H1 (cell line): ENCODE measurements around the gene CMTM2. TPM values are rescaled to one million over a fixed set of nuclear protein-coding genes. Genes with fewer than 3 reads are reported as not detected.

Source experiments
- CTCF ChIA-PET: fragments of 300-600 bp; sonication (Branson Sonifier 250); formaldehyde crosslinking; loops from one replicate; lab custom pipeline; 2021; ENCODE audit not compliant: partially characterized antibody; lab: Charles Lee
- POLR2A ChIA-PET: fragments of 300-600 bp; sonication (Branson Sonifier 250); formaldehyde crosslinking; loops from one replicate; lab custom pipeline; 2021; ENCODE audit warnings: inconsistent platforms; ENCODE audit not compliant: partially characterized antibody; lab: Charles Lee
- DNase-seq, 2 experiments: peaks; one replicate each; pipeline versions ENCODE4 v3.0.0 to v3.0.0-alpha.2; 2010 to 2022; ENCODE audit warnings: low spot score in 2 of 2, low read depth in 1 of 2, mixed read lengths in 1 of 2
- FAIRE-seq: peaks from 2 replicates; lab custom pipeline; 2011; peaks lifted over from hg19 to GRCh38; lab: Jason Lieb, UNC
- H2AFZ ChIP-seq: 2 replicates; pipeline ENCODE4 v1.8.1; 2012; ENCODE audit warnings: low read length, inconsistent platforms
- H2AK5ac ChIP-seq: 2 replicates; pipeline ENCODE4 v1.6.1; 2013; ENCODE audit warnings: low read depth, low read length
- H2BK120ac ChIP-seq: replicated peaks from 2 replicates; pipeline ENCODE3; 2013; ENCODE audit warnings: low read depth, low read length, inconsistent platforms
- H2BK12ac ChIP-seq: 2 replicates; pipeline ENCODE4 v1.6.1; 2013; ENCODE audit warnings: low read depth, low read length
- H2BK15ac ChIP-seq: 2 replicates; pipeline ENCODE4 v1.6.1; 2013; ENCODE audit warnings: low read length
- H2BK20ac ChIP-seq: 2 replicates; pipeline ENCODE4 v1.6.1; 2013; ENCODE audit warnings: low read length
- H2BK5ac ChIP-seq: 2 replicates; pipeline ENCODE4 v1.6.1; 2013; ENCODE audit warnings: low read depth, low read length
- H3K14ac ChIP-seq: 2 replicates; pipeline ENCODE4 v1.6.1; 2013; ENCODE audit warnings: inconsistent platforms; ENCODE audit not compliant: insufficient read length
- H3K18ac ChIP-seq: 2 replicates; pipeline ENCODE4 v1.6.1; 2013; ENCODE audit warnings: low read length; ENCODE audit errors: extremely low read depth
- H3K23ac ChIP-seq: 2 replicates; pipeline ENCODE4 v1.6.1; 2013; ENCODE audit warnings: inconsistent platforms; ENCODE audit not compliant: insufficient read length
- H3K23me2 ChIP-seq: 2 replicates; pipeline ENCODE4 v1.6.1; 2013; ENCODE audit warnings: low read depth, low read length
- H3K27ac ChIP-seq: 2 replicates; pipeline ENCODE4 v1.6.1; 2011; ENCODE audit warnings: low read depth, low read length, inconsistent platforms
- H3K27me3 ChIP-seq, 4 experiments: replicated peaks in 1 of 4; 1 replicate in 1 of 4; 2 replicates in 3 of 4; pipeline versions ENCODE4 v1.6.1 to v1.8.1; 2011 to 2013; ENCODE audit warnings: low read length in 3 of 4, mild to moderate bottlenecking in 3 of 4, inconsistent platforms in 2 of 4, mixed read lengths in 2 of 4, moderate library complexity in 1 of 4; ENCODE audit not compliant: control insufficient read depth in 3 of 4, insufficient read depth in 3 of 4; ENCODE audit errors: extremely low read depth in 1 of 4
- H3K36me3 ChIP-seq, 4 experiments: 2 replicates each; pipeline versions ENCODE4 v1.6.1 to v1.8.1; 2011 to 2013; ENCODE audit warnings: mild to moderate bottlenecking in 4 of 4, low read length in 3 of 4, moderate library complexity in 2 of 4, control low read depth in 1 of 4, inconsistent platforms in 1 of 4; ENCODE audit not compliant: insufficient read depth in 4 of 4, control insufficient read depth in 2 of 4
- H3K4ac ChIP-seq: replicated peaks from 2 replicates; pipeline ENCODE3; 2013; ENCODE audit warnings: low read length, low read depth, mixed read lengths, inconsistent platforms; ENCODE audit not compliant: insufficient read length
- H3K4me1 ChIP-seq, 4 experiments: replicated peaks in 1 of 4; 1 replicate in 1 of 4; 2 replicates in 3 of 4; pipeline versions ENCODE4 v1.6.1 to v1.8.1; 2011 to 2013; ENCODE audit warnings: low read length in 3 of 4, inconsistent platforms in 2 of 4, mixed read lengths in 1 of 4; ENCODE audit not compliant: insufficient read depth in 4 of 4, control insufficient read depth in 3 of 4
- H3K4me2 ChIP-seq, 2 experiments: 2 replicates each; pipeline versions ENCODE4 v1.6.1 to v1.8.1; 2011 to 2013; ENCODE audit warnings: low read depth in 2 of 2, low read length in 2 of 2, control low read depth in 1 of 2, inconsistent platforms in 1 of 2, mild to moderate bottlenecking in 1 of 2; ENCODE audit not compliant: insufficient read depth in 1 of 2
- H3K4me3 ChIP-seq, 4 experiments: fragments of 200-600, 300-600 bp in 1 of 4; sonication (generic), shearing (Covaris generic), sonication (Bioruptor Twin) in 1 of 4; 2 replicates each; pipeline versions ENCODE4 v1.5.1 to v1.8.1; 2011 to 2016; ENCODE audit warnings: low read length in 4 of 4, low read depth in 3 of 4, control low read depth in 2 of 4, inconsistent platforms in 2 of 4, mild to moderate bottlenecking in 2 of 4, mixed read lengths in 1 of 4, moderate library complexity in 1 of 4; ENCODE audit not compliant: insufficient read depth in 2 of 4; ENCODE audit errors: extremely low read depth in 1 of 4
- H3K56ac ChIP-seq: replicated peaks from 2 replicates; pipeline ENCODE3; 2013; ENCODE audit warnings: low read depth, mild to moderate bottlenecking, mixed read lengths, low read length, inconsistent platforms; ENCODE audit not compliant: insufficient read length
- H3K79me1 ChIP-seq: 2 replicates; pipeline ENCODE4 v1.6.1; 2013; ENCODE audit warnings: low read depth, low read length, control low read depth
- H3K79me2 ChIP-seq, 2 experiments: 2 replicates each; pipeline versions ENCODE4 v1.6.1 to v1.8.1; 2012 to 2013; ENCODE audit warnings: low read length in 2 of 2, mild to moderate bottlenecking in 2 of 2, inconsistent platforms in 1 of 2; ENCODE audit not compliant: insufficient read depth in 2 of 2, control insufficient read depth in 1 of 2
- H3K9ac ChIP-seq, 4 experiments: replicated peaks in 1 of 4; 1 replicate in 1 of 4; 2 replicates in 3 of 4; pipeline versions ENCODE4 v1.6.1 to v1.8.1; 2011 to 2013; ENCODE audit warnings: low read depth in 3 of 4, low read length in 3 of 4, control low read depth in 2 of 4, mild to moderate bottlenecking in 2 of 4, moderate library complexity in 2 of 4, inconsistent platforms in 1 of 4; ENCODE audit errors: extremely low read depth in 1 of 4
- H3K9me3 ChIP-seq, 2 experiments: 2 replicates each; pipeline versions ENCODE4 v1.6.1 to v1.8.1; 2012 to 2013; ENCODE audit warnings: mild to moderate bottlenecking in 2 of 2, moderate library complexity in 2 of 2, control low read depth in 1 of 2, inconsistent platforms in 1 of 2, low read depth in 1 of 2, low read length in 1 of 2, mixed read lengths in 1 of 2; ENCODE audit not compliant: insufficient read depth in 2 of 2
- H4K20me1 ChIP-seq, 2 experiments: replicated peaks in 1 of 2; 2 replicates each; pipeline versions ENCODE3 to v1.8.1; 2011 to 2013; ENCODE audit warnings: inconsistent platforms in 2 of 2, low read length in 2 of 2, mild to moderate bottlenecking in 1 of 2; ENCODE audit not compliant: insufficient read depth in 2 of 2, control insufficient read depth in 1 of 2
- H4K5ac ChIP-seq: 2 replicates; pipeline ENCODE4 v1.6.1; 2013; ENCODE audit warnings: low read length, low read depth, mixed read lengths, inconsistent platforms; ENCODE audit not compliant: insufficient read length
- H4K8ac ChIP-seq: 2 replicates; pipeline ENCODE4 v1.8.0; 2013; ENCODE audit warnings: mild to moderate bottlenecking, moderate library complexity, low read length, inconsistent platforms; ENCODE audit not compliant: insufficient read depth; ENCODE audit errors: extremely low read depth
- H4K91ac ChIP-seq: replicated peaks from 2 replicates; pipeline ENCODE3; 2013; ENCODE audit warnings: low read length, mixed read lengths, inconsistent platforms; ENCODE audit not compliant: insufficient read length
- BRCA1 ChIP-seq: IDR thresholded peaks from 2 replicates; pipeline ENCODE4 v1.6.1; 2012; ENCODE audit warnings: low read depth, low read length, improper control_type of control experiment
- CBX5 ChIP-seq: fragments of 300-800, 300-1000 bp; sonication (generic); IDR thresholded peaks from 2 replicates; pipeline ENCODE4 v1.7.1; 2016; ENCODE audit warnings: antibody characterized with exemption, low read length, low read depth
- CHD2 ChIP-seq: IDR thresholded peaks from 2 replicates; pipeline ENCODE4 v1.6.1; 2012; ENCODE audit warnings: low read length, improper control_type of control experiment
- EZH2 ChIP-seq: fragments of 200-600 bp; sonication (generic); IDR thresholded peaks from 2 replicates; pipeline ENCODE4 v1.7.1; 2012; ENCODE audit warnings: low read depth, mild to moderate bottlenecking, moderate library complexity, low read length, inconsistent platforms; ENCODE audit not compliant: severe bottlenecking
- GTF2F1 ChIP-seq: IDR thresholded peaks from 2 replicates; pipeline ENCODE4 v1.6.1; 2012; ENCODE audit warnings: low read depth, low read length, improper control_type of control experiment, borderline replicate concordance
- KDM1A ChIP-seq: fragments of 200-600, 300-600 bp; sonication (generic); IDR thresholded peaks from 2 replicates; pipeline ENCODE4 v1.7.1; 2016; ENCODE audit warnings: mild to moderate bottlenecking, low read length, borderline replicate concordance
- MAFK ChIP-seq: IDR thresholded peaks from 2 replicates; pipeline ENCODE4 v1.6.1; 2012; ENCODE audit warnings: low read depth, mild to moderate bottlenecking, improper control_type of control experiment, low read length
- RBBP5 ChIP-seq: IDR thresholded peaks from 2 replicates; pipeline ENCODE4 v1.7.1; 2012; ENCODE audit warnings: low read depth, mild to moderate bottlenecking, inconsistent platforms, low read length, moderate library complexity, borderline replicate concordance
- SP1 ChIP-seq: IDR thresholded peaks from 2 replicates; pipeline ENCODE4 v1.6.1; 2011; ENCODE audit warnings: low read depth, low read length
- SP2 ChIP-seq: IDR thresholded peaks from 2 replicates; pipeline ENCODE4 v1.6.1; 2012; ENCODE audit warnings: mild to moderate bottlenecking, low read length, inconsistent platforms
- YY1 ChIP-seq: IDR thresholded peaks from 2 replicates; pipeline ENCODE4 v1.6.1; 2011; ENCODE audit warnings: low read depth, mild to moderate bottlenecking, low read length
- WGBS, 2 experiments: shearing (Covaris generic) in 1 of 2; methylation state at CpG; one replicate each; pipeline versions ENCODE4 v1.1.6 to v1.1.7; 2013 to 2015; ENCODE audit warnings: low lambda C conversion rate in 2 of 2, mixed read lengths in 2 of 2, inconsistent platforms in 1 of 2, low coverage in 1 of 2, missing lambda C conversion rate in 1 of 2; ENCODE audit not compliant: insufficient replicate concordance in 2 of 2, insufficient coverage in 1 of 2, insufficient read length in 1 of 2; ENCODE audit errors: extremely low coverage in 1 of 2, missing lambda C conversion rate in 1 of 2; 5-methylcytosine and 5-hydroxymethylcytosine counted together
- polyA plus RNA-seq, 7 experiments: library from polyadenylated mRNA; depleted of rRNA in 3 of 7; stranded (reverse) in 5 of 7; unstranded in 2 of 7; fragments of >200 nt in 5 of 7; fragments of 200-250 nt in 2 of 7; gene quantifications; 1 replicate in 5 of 7; 2 replicates in 1 of 7; 4 replicates in 1 of 7; pipeline versions ENCODE4 v1.2.1 to v1.2.3, GENCODE V29; 2011 to 2013; ENCODE audit warnings: missing spikeins in 2 of 7, mixed read lengths in 2 of 7
- total RNA-seq: library from RNA; stranded (reverse); fragmentation: NEBNext Ultra II Directional; extraction: Animal tissue kit (Norgen Biotek cat#: 25700); gene quantifications from 2 replicates; pipeline ENCODE4 v1.2.1, GENCODE V29; 2021
- TF ChIP-seq, protein P1 (sequence below): IDR thresholded peaks from 2 replicates; pipeline ENCODE4 v1.6.1; 2012; ENCODE audit warnings: low read length, inconsistent platforms

Gene CMTM2
- total and polyA plus RNA-seq, 2 of the 8 experiments (the other 6 are each of a cell fraction or from before 2014, with no cell fraction given): not detected

DNA sequence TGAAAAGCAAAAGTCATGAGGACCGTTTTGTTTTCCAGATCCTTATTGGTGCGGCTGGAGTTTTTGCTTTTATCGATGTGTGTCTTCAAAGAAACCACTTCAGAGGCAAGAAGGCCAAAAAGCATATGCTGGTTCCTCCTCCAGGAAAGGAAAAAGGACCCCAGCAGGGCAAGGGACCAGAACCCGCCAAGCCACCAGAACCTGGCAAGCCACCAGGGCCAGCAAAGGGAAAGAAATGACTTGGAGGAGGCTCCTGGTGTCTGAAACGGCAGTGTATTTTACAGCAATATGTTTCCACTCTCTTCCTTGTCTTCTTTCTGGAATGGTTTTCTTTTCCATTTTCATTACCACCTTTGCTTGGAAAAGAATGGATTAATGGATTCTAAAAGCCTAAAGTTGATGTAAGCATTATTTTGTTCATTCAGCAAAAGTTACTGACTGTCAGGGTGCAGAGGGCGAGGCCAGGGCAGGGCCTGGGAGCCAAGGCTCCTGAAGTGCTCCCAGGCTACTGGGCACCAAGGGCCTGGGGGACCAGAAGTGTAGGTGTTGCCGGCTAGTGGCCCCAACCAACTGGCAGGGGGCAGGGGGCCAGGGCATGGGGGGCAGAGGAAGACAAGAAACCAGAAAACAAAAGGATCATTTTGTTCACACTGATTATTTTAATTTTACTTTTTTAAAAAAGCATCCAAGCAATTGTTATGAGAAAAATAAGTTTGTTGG, 8.8 kb downstream of the CMTM2 start:
- Histone ChIP-seq H2AK5ac (no peak overlapping the region), H2BK12ac (no peak overlapping the region), H3K4me3 (no peak overlapping the region), H3K79me1 (no peaks in the 10 kb centered on the region), H3K23ac (no peak overlapping the region), H4K20me1 (no peaks in the 10 kb centered on the region), H3K27ac (no peak overlapping the region), H3K27me3 (no peaks in the 10 kb centered on the region), H3K4ac (no peak overlapping the region), H2BK120ac (no peak overlapping the region), H3K36me3 (no peaks in the 10 kb centered on the region), H3K9me3 (no peaks in the 10 kb centered on the region), H3K18ac (no peak overlapping the region), H2AFZ (no peak overlapping the region), H3K23me2 (no peaks in the 10 kb centered on the region), H3K4me2 (no peak overlapping the region), H3K56ac (no peak overlapping the region), H3K79me2 (no peaks in the 10 kb centered on the region), H3K14ac (no peak overlapping the region), H4K91ac (no peak overlapping the region), H3K9ac (no peak overlapping the region), H2BK15ac (no peak overlapping the region), H4K8ac (no peak overlapping the region), H4K5ac (no peak overlapping the region), H2BK20ac (no peak overlapping the region), H3K4me1 (no peaks in the 10 kb centered on the region), H2BK5ac (no peak overlapping the region)
- WGBS, 2 experiments: 92% methylated on average over 7 of the region's 7 CpGs; no CpG with 5 or more reads in 1 of the 2 experiments
- POLR2A ChIA-PET: no interaction called here
- DNase-seq (no peak), FAIRE-seq (no peak)
- CTCF ChIA-PET: interaction anchor here (0.6 to 1.9 kb wide), 5 partner anchors 37 to 130 kb away, joined by 3 to 12 read pairs (median 3); no protein-coding TSS in a partner anchor
- TF ChIP-seq BRCA1 (no peak), CBX5 (no peak), EZH2 (no peak), YY1 (no peak), MAFK (no peak), RBBP5 (no peak), SP1 (no peak), GTF2F1 (no peak), SP2 (no peak), CHD2 (no peak), KDM1A (no peak)
- TF ChIP-seq, protein P1, sequence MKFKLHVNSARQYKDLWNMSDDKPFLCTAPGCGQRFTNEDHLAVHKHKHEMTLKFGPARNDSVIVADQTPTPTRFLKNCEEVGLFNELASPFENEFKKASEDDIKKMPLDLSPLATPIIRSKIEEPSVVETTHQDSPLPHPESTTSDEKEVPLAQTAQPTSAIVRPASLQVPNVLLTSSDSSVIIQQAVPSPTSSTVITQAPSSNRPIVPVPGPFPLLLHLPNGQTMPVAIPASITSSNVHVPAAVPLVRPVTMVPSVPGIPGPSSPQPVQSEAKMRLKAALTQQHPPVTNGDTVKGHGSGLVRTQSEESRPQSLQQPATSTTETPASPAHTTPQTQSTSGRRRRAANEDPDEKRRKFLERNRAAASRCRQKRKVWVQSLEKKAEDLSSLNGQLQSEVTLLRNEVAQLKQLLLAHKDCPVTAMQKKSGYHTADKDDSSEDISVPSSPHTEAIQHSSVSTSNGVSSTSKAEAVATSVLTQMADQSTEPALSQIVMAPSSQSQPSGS: no peak
